Pancreas (tissue), 10 donors: Measurements from ENCODE around the gene TSNAX. TPM values are rescaled to one million over a fixed set of nuclear protein-coding genes. Genes with fewer than 3 reads are reported as not detected.

Experiments used
- ATAC-seq, 4 donors: fragments of 200-7000 bp; cut with Tn5 transposase; one replicate each; pipeline versions ENCODE4 v1.8.0 to v1.9.1; 2020; ENCODE audit warnings: mild to moderate bottlenecking in 4 of 4, moderate library complexity in 4 of 4
- DNase-seq, 6 donors: peaks; one replicate each; pipeline ENCODE4 v3.0.0-alpha.2; 2020
- FAIRE-seq: peaks from 2 replicates; lab custom pipeline; 2012; peaks lifted over from hg19 to GRCh38; lab: Jason Lieb, UNC
- H3K27ac ChIP-seq, 4 donors: fragments of 200-600 bp; sonication (generic); 1 replicate in 3 of 4; 2 replicates in 1 of 4; pipeline versions ENCODE4 v1.5.0 to v1.8.0; 2020
- H3K27me3 ChIP-seq, 4 donors: fragments of 200-600 bp; one replicate each; pipeline ENCODE4 v1.8.0; 2021
- H3K36me3 ChIP-seq, 3 donors: fragments of 200-600 bp; sonication (generic) in 1 of 3; one replicate each; pipeline versions ENCODE4 v1.5.0 to v1.8.0; 2020 to 2021
- H3K4me1 ChIP-seq, 3 donors: fragments of 200-600 bp; one replicate each; pipeline ENCODE4 v1.8.0; 2021
- H3K4me3 ChIP-seq, 4 donors: fragments of 200-600 bp; sonication (generic) in 2 of 4; one replicate each; pipeline versions ENCODE4 v1.5.0 to v1.8.0; 2020 to 2021
- H3K9me3 ChIP-seq, 4 donors: fragments of 200-600 bp; one replicate each; pipeline ENCODE4 v1.8.0; 2021
- WGBS, 2 donors: extraction: QIAGEN DNeasy Blood & Tissue Kit; methylation state at CpG; one replicate each; pipeline ENCODE4 v1.1.7; 2013; 5-methylcytosine and 5-hydroxymethylcytosine counted together
- intact Hi-C, 3 donors: fragments of 100-400 bp; cut with DNase I; formaldehyde crosslinking; loops; one replicate each; pipeline versions ENCODE4 v1.11.1 to v1.14.2; 2022
- polyA plus RNA-seq, 2 donors: library from polyadenylated mRNA; stranded (reverse); fragments of 200-250 nt; gene quantifications; one replicate each; pipeline ENCODE4 v1.2.3, GENCODE V29; 2013
- total RNA-seq, 6 donors: library from RNA; stranded (reverse); fragmentation: NEBNext Ultra II Directional in 4 of 6; extraction: Animal tissue kit (Norgen Biotek cat#: 25700) in 4 of 6; gene quantifications; one replicate each; pipeline versions ENCODE4 v1.2.1 to v1.2.4, GENCODE V29; 2021 to 2023
- TF ChIP-seq, protein P1 (sequence below), 4 donors: fragments of 200-600 bp; sonication (generic) in 3 of 4; IDR thresholded peaks; one replicate each; pipeline versions ENCODE4 v1.5.0 to v1.8.0; 2021; ENCODE audit warnings: antibody characterized with exemption in 4 of 4
- donor health status: healthy with polysubstance abuse.
- donor health status: DM: no; HTN: no; CAD: no; lungs with moderate emphysema.
- donor health status: DM: no; HTN: no; CAD: no.
- donor health status: control.
- donor health status: control.
- donor health status: Bipolar disorder and iron deficiency.
- donor health status: DM: yes; HTN: yes; CAD: no.
- donor health status: DM: no; HTN: no; CAD: no.
- donor health status: DM: no; HTN: no; CAD: no.
- donor health status: DM: yes; HTN: yes; CAD: no.

TSNAX gene
- total and polyA plus RNA-seq, 8 donors, result 5.1 to 18.2 (median 14.7) TPM

GRCh38 chr1:231575472-231575871, 47.0 kb downstream of the TSNAX start:
- TF ChIP-seq, protein P1, sequence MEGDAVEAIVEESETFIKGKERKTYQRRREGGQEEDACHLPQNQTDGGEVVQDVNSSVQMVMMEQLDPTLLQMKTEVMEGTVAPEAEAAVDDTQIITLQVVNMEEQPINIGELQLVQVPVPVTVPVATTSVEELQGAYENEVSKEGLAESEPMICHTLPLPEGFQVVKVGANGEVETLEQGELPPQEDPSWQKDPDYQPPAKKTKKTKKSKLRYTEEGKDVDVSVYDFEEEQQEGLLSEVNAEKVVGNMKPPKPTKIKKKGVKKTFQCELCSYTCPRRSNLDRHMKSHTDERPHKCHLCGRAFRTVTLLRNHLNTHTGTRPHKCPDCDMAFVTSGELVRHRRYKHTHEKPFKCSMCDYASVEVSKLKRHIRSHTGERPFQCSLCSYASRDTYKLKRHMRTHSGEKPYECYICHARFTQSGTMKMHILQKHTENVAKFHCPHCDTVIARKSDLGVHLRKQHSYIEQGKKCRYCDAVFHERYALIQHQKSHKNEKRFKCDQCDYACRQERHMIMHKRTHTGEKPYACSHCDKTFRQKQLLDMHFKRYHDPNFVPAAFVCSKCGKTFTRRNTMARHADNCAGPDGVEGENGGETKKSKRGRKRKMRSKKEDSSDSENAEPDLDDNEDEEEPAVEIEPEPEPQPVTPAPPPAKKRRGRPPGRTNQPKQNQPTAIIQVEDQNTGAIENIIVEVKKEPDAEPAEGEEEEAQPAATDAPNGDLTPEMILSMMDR (IDR thresholded peaks at IDR 0.05), result no peak
- intact Hi-C loops, result no loop called here
- H3K36me3 ChIP-seq, result no peaks in the 10 kb centered on the region
- H3K27me3 ChIP-seq, result no peaks in the 10 kb centered on the region
- H3K27ac ChIP-seq, result no peak overlapping the region
- DNase-seq, result no peak
- no peak overlapping the region for H3K4me3 ChIP-seq
- 81 to 92% methylated on average over 2 of the region's 2 CpGs for WGBS, 2 donors
- no peaks in the 10 kb centered on the region for H3K9me3 ChIP-seq
- no peak for ATAC-seq
- no peaks in the 10 kb centered on the region for H3K4me1 ChIP-seq
- FAIRE-seq, result no peak

DNA sequence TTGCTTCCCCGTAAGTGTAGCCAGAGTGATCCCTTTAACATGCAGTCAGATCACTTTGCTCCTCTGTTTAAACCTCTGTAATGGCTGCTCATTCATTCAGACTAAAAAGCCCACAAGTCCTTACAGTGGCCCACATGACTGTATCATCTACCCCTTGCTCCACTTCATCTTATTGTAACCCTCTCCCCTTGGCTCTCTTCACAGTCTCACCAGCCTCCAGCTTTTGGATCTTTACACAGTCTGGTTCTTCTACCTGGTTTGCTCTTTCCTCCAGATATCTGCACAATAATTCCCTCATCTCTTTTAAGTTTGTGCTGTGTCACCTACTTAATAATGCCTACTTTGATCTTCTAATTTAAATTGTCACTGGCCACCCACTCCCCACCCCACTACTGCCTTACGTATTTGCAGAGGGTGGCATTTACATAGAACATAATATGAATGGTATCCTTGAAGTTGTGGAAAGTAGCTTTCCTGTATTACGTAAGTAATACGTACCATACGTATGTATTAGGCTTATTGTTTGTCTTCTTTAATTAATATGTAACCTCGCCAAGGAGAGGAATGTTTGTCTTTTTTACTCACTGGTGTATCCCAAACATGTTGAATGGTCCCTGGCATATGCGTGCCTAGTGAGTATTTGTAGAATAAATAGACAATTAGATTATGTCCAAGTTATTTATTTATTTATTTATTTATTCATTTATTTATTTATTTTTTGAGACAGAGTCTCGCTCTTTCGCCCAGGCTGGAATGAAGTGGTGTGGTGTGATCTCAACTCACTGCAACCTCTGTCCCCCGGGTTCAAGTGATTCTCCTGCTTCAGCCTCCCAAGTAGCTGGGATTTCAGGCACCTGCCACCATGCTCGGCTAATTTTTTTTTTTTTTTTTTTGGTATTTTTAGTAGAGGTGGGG, 48.6 kb downstream of the TSNAX start:
- 76 to 78% methylated on average over 11 of the region's 11 CpGs for WGBS, 2 donors

DNA sequence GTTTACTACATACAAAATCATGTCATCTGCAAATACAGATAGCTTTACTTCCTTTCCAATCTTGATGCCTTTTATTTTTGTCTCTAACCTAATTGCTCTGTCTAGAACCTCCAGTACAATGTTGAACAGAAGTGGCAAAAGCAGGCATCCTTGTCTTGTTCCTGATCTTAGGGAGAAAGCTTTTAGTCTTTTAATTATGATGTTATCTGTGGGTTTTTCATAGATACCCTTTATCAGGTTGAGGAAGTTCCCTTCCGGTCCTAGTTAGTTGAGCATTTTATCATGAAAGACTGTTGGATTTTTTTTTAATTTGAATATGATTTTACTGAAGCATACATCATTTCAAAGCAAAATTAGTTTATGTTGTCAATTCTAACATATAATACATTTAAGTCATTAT, 52.4 kb downstream of the TSNAX start:
- no peak for DNase-seq
- TF ChIP-seq, protein P1 (IDR thresholded peaks at IDR 0.05), result no peak
- WGBS, 2 donors, result 85 to 90% methylated on average over 1 of the region's 1 CpG
- H3K4me3 ChIP-seq, result no peak overlapping the region
- intact Hi-C loops, result no loop called here
- no peaks in the 10 kb centered on the region for H3K4me1 ChIP-seq
- H3K9me3 ChIP-seq, result no peaks in the 10 kb centered on the region
- ATAC-seq, result no peak
- H3K27me3 ChIP-seq, result no peaks in the 10 kb centered on the region
- FAIRE-seq, result peak; percentile 26
- H3K36me3 ChIP-seq, result no peaks in the 10 kb centered on the region
- no peak overlapping the region for H3K27ac ChIP-seq

More for the DNA sequence above, 48.6 kb downstream of the TSNAX start:
- Histone ChIP-seq H3K36me3 (no peaks in the 10 kb centered on the region), H3K9me3 (no peaks in the 10 kb centered on the region), H3K27ac (no peak overlapping the region), H3K4me3 (no peak overlapping the region), H3K4me1 (no peaks in the 10 kb centered on the region), H3K27me3 (no peaks in the 10 kb centered on the region)
- DNase-seq (no peak), FAIRE-seq (no peak), ATAC-seq (no peak)
- intact Hi-C loops, result no loop called here
- TF ChIP-seq, protein P1 (IDR thresholded peaks at IDR 0.05), result no peak

- no peaks in the 10 kb centered on the region for H3K9me3 ChIP-seq
- no peaks in the 10 kb centered on the region for H3K36me3 ChIP-seq
- H3K4me3 ChIP-seq, result no peak overlapping the region
- DNase-seq, result no peak
- no peak for ATAC-seq
- H3K27me3 ChIP-seq, result no peaks in the 10 kb centered on the region
- no peak for FAIRE-seq
- WGBS, 2 donors, result 72 to 77% methylated on average over 2 of the region's 2 CpGs
- TF ChIP-seq, protein P1 (IDR thresholded peaks at IDR 0.05), result no peak
- no peak overlapping the region for H3K27ac ChIP-seq
- no peaks in the 10 kb centered on the region for H3K4me1 ChIP-seq
- intact Hi-C loops, result no loop called here
Observed at GRCh38 chr1:231581859-231582258, 53.4 kb downstream of the TSNAX start.

DNA sequence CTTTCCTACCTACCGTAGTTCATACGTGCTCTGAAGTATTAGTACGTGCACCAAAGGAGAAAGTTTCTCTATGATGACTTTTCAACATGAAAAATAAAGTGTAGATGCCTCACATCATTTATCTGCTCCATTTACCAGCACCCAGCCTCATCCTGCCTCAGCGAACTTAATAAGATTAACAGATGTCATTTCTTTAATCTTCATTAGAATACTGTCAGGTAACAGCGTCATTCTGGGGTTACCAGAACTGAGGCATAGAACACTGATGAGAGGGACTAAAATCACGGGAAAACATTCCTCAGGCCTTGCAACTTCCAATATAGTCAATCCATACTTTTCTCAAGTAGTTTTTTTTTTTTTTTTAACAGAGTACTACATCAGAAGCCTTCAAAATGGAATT, 54.9 kb downstream of the TSNAX start:
- Histone ChIP-seq H3K36me3 (no peaks in the 10 kb centered on the region), H3K4me1 (no peaks in the 10 kb centered on the region), H3K4me3 (no peak overlapping the region), H3K9me3 (no peaks in the 10 kb centered on the region), H3K27me3 (no peaks in the 10 kb centered on the region), H3K27ac (no peak overlapping the region)
- FAIRE-seq (no peak), ATAC-seq (no peak), DNase-seq (no peak)
- TF ChIP-seq, protein P1 (IDR thresholded peaks at IDR 0.05), result no peak
- WGBS, 2 donors, result 87 to 88% methylated on average over 6 of the region's 6 CpGs
- intact Hi-C loops, result no loop called here
